ENCODE results near the gene KLF7. TPM values are rescaled to one million over a fixed set of nuclear protein-coding genes. Genes with fewer than 3 reads are reported as not detected.

Gene KLF7
- total and polyA plus RNA-seq, 9 of the 15 experiments (the other 6 are each of a cell fraction or from before 2014, with no cell fraction given), result 0.04 to 0.54 (median 0.07) TPM

GRCh38 chr2:207166039-207166348 lies 246 bp upstream of the KLF7 start (continued):
- TF ChIP-seq RBM14 (IDR thresholded peaks at IDR 0.05; ENCODE audit: borderline replicate concordance, insufficient read depth, low read depth, low read length) (no peak), LCOR (CRISPR knock-in tag; IDR thresholded peaks at IDR 0.05) (no peak), SRSF9 (IDR thresholded peaks at IDR 0.05; ENCODE audit: borderline replicate concordance, low read depth, low read length) (no peak), TBP (optimal IDR thresholded peaks at IDR 0.05; ENCODE audit: low read depth, low read length) (peak; percentile 88), MCM3 (IDR thresholded peaks at IDR 0.05) (no peak), FOS (IDR thresholded peaks at IDR 0.05; ENCODE audit: extremely low read depth, insufficient read length) (peak; percentile 61), HDAC3 (IDR thresholded peaks at IDR 0.05; ENCODE audit: borderline replicate concordance, partially characterized antibody) (no peak), PYGO2 (tag; IDR thresholded peaks at IDR 0.05) (no peak), PHF8 (IDR thresholded peaks at IDR 0.05; ENCODE audit: borderline replicate concordance, low read length) (no peak), ZEB2 (IDR thresholded peaks at IDR 0.05) (no peak), ATF7 (IDR thresholded peaks at IDR 0.05) (peak; percentile 94), MCM7 (IDR thresholded peaks at IDR 0.05) (no peak), ZBTB11 (CRISPR knock-in tag; IDR thresholded peaks at IDR 0.05) (peak in 1 of 3 experiments; percentile 64; a peak in 2 of 6 replicates), USF1 (CRISPR knock-in tag; IDR thresholded peaks at IDR 0.05) (no peak), JUND (IDR thresholded peaks at IDR 0.05; ENCODE audit: borderline replicate concordance, low read depth, low read length) (peak; percentile 54), JUND (tag; IDR thresholded peaks at IDR 0.05; ENCODE audit: borderline replicate concordance, low read depth, low read length) (no peak; the same call in 2 of the 3 replicates), MAFF (IDR thresholded peaks at IDR 0.05; ENCODE audit: low read length) (no peak), ZBTB26 (CRISPR knock-in tag; IDR thresholded peaks at IDR 0.05) (no peak), MAFK (IDR thresholded peaks at IDR 0.05; ENCODE audit: low read length) (no peak), MEF2D (tag; conservative IDR thresholded peaks at IDR 0.05; ENCODE audit: low read depth) (no peak)
